ENCODE data around the gene CBLIF. TPM values are rescaled to one million over a fixed set of nuclear protein-coding genes. Genes with fewer than 3 reads are reported as not detected.
"Not testable (repeated sequence)": the region's sequence is repeated elsewhere in the genome, so short reads cannot be mapped to it uniquely, and the experiment has no call there.

Gene CBLIF
- not detected for total RNA-seq
- not detected for polyA plus RNA-seq
- long read RNA-seq, donor 1: 0 reads
- long read RNA-seq, donor 2: 0 reads

GRCh38 chr11:59845399-59845798, at the start of gene CBLIF:
TSS of gene CBLIF (minus strand) at chr11:59845499. CDS start at chr11:59845453, 46 bp downstream.
- TF ChIP-seq POLR2AphosphoS5 (IDR thresholded peaks at IDR 0.05) (no peak), POLR2A (IDR thresholded peaks at IDR 0.05) (no peak), CTCF (IDR thresholded peaks at IDR 0.05 in 8 of 11, conservative IDR thresholded peaks at IDR 0.05 in 3 of 11) (no peak)
- Histone ChIP-seq H3K27ac (no peak within 1 kb of the TSS), H3K4me1 (no peaks in the 10 kb centered on the region), H3K9me3 (no peaks in the 10 kb centered on the region), H3K27me3 (replicated peaks in 1 of 7) (no peaks in the 10 kb centered on the region), H3K4me3 (no peak within 1 kb of the TSS), H3K36me3 (no peaks in the 10 kb centered on the region)
- intact Hi-C loops (cut with DNase I; ENCODE audit: low total_unique reads): no loop called here
- 81 to 91% (median 88%) methylated on average over 4 of the region's 4 CpGs for whole genome bisulfite sequencing, 5 donors
- no peak for DNase-seq

GRCh38 chr11:59894616-59895015, 49.3 kb upstream of the CBLIF start:
- 83 to 100% (median 93%) methylated on average over 1 of the region's 1 CpG for WGBS, 5 donors

GRCh38 chr11:59891781-59892181, 46.5 kb upstream of the CBLIF start:
- Histone ChIP-seq H3K36me3 (no peaks in the 10 kb centered on the region), H3K9me3 (peaks cover 0 to 55% (median 41%) of the 10 kb centered on the region in 8 donors), H3K4me1 (no peaks in the 10 kb centered on the region), H3K4me3 (no peak overlapping the region), H3K27ac (no peak overlapping the region), H3K27me3 (replicated peaks in 1 of 7) (peaks cover 0 to 13% (median 0%) of the 10 kb centered on the region in 7 donors)
- TF ChIP-seq CTCF (IDR thresholded peaks at IDR 0.05 in 8 of 11, conservative IDR thresholded peaks at IDR 0.05 in 3 of 11) (no peak), POLR2AphosphoS5 (IDR thresholded peaks at IDR 0.05) (no peak), POLR2A (IDR thresholded peaks at IDR 0.05) (no peak)
- no peak for DNase-seq
- 25 to 60% (median 39%) methylated on average over 3 to 4 of the region's 4 CpGs for WGBS, 5 donors
- intact Hi-C loops (cut with DNase I; ENCODE audit: low total_unique reads): no loop called here

More at GRCh38 chr11:59894616-59895015, 49.3 kb upstream of the CBLIF start:
- peaks cover 0 to 13% (median 0%) of the 10 kb centered on the region in 7 donors for H3K27me3 ChIP-seq (replicated peaks in 1 of 7)
- intact Hi-C loops (cut with DNase I; ENCODE audit: low total_unique reads): no loop called here
- H3K36me3 ChIP-seq: no peaks in the 10 kb centered on the region
- DNase-seq: no peak
- H3K4me3 ChIP-seq: no peak overlapping the region
- H3K4me1 ChIP-seq: no peaks in the 10 kb centered on the region
- peaks cover 0 to 34% (median 13%) of the 10 kb centered on the region in 8 donors for H3K9me3 ChIP-seq
- no peak overlapping the region for H3K27ac ChIP-seq
- no peak for TF ChIP-seq POLR2A (IDR thresholded peaks at IDR 0.05)
- no peak for TF ChIP-seq CTCF (IDR thresholded peaks at IDR 0.05 in 8 of 11, conservative IDR thresholded peaks at IDR 0.05 in 3 of 11)
- TF ChIP-seq POLR2AphosphoS5 (IDR thresholded peaks at IDR 0.05): no peak

GRCh38 chr11:59887156-59887555, 41.9 kb upstream of the CBLIF start:
- H3K27ac ChIP-seq; H3K4me1 ChIP-seq; H3K4me3 ChIP-seq; H3K27me3 ChIP-seq (replicated peaks in 1 of 7); H3K36me3 ChIP-seq; DNase-seq; intact Hi-C loops (cut with DNase I; ENCODE audit: low total_unique reads): not testable (repeated sequence)
- H3K9me3 ChIP-seq: peaks cover 0 to 69% (median 53%) of the 10 kb centered on the region in 8 donors

- TF ChIP-seq POLR2A (IDR thresholded peaks at IDR 0.05) (no peak), POLR2AphosphoS5 (IDR thresholded peaks at IDR 0.05) (no peak), CTCF (IDR thresholded peaks at IDR 0.05 in 8 of 11, conservative IDR thresholded peaks at IDR 0.05 in 3 of 11) (no peak)
- 91 to 100% (median 93%) methylated on average over 1 of the region's 1 CpG for WGBS, 5 donors
- H3K4me1 ChIP-seq: no peaks in the 10 kb centered on the region
- H3K27ac ChIP-seq: no peak overlapping the region
- H3K4me3 ChIP-seq: no peak overlapping the region
- DNase-seq: no peak
- H3K9me3 ChIP-seq: peaks cover 0 to 33% (median 30%) of the 10 kb centered on the region in 8 donors
- intact Hi-C loops (cut with DNase I; ENCODE audit: low total_unique reads): no loop called here
- H3K36me3 ChIP-seq: no peaks in the 10 kb centered on the region
- H3K27me3 ChIP-seq (replicated peaks in 1 of 7): no peaks in the 10 kb centered on the region
Measured at GRCh38 chr11:59883597-59883996, 38.3 kb upstream of the CBLIF start.
